ENCODE measurements around the gene RPIA. TPM values are rescaled to one million over a fixed set of nuclear protein-coding genes. Genes with fewer than 3 reads are reported as not detected.

The RPIA gene
- total and polyA plus RNA-seq, 2 of the 13 experiments (the other 11 are each of a cell fraction or from before 2014, with no cell fraction given): 13.3 to 23.9 TPM

DNA sequence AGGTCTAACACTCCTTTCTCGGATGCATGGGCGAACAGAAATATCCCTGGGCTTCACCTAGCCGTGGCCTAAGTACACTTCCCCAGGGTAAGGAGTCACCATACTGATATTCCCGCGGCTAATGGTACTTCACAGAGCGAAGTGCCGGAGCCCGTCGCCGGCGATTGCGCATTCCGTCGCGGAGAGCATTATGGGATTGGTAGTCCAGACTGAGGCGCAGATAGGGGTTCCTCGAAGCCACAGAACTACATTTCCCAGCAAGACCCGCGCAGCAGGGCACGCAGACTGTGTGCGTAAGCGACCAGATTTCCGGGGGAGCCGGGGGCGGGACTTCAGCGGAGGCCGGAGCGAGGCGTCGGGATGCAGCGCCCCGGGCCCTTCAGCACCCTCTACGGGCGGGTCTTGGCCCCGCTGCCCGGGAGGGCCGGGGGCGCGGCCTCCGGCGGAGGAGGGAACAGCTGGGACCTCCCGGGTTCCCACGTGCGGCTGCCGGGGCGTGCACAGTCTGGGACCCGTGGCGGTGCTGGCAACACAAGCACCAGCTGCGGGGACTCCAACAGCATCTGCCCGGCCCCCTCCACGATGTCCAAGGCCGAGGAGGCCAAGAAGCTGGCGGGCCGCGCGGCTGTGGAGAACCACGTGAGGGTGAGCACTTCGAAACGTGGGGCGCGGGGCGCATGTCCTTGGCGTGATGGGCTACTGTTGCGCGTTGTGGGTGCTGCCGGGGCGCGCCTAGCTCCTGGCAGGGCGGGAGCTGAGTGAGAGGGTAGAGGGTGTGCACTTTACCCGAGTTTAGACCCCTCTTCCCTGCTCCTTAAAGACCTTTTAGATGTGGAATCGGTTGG lies at the start of gene RPIA (continued):
- TF ChIP-seq, protein P1, sequence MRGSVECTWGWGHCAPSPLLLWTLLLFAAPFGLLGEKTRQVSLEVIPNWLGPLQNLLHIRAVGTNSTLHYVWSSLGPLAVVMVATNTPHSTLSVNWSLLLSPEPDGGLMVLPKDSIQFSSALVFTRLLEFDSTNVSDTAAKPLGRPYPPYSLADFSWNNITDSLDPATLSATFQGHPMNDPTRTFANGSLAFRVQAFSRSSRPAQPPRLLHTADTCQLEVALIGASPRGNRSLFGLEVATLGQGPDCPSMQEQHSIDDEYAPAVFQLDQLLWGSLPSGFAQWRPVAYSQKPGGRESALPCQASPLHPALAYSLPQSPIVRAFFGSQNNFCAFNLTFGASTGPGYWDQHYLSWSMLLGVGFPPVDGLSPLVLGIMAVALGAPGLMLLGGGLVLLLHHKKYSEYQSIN (CRISPR knock-in tag; IDR thresholded peaks at IDR 0.05; ENCODE audit: borderline replicate concordance): 0 out of 2 replicates have a peak, but pooled peaks have one; percentile 52
- TF ChIP-seq ZBTB8A (CRISPR knock-in tag; IDR thresholded peaks at IDR 0.05; ENCODE audit: borderline replicate concordance, low read depth): no peak
- TF ChIP-seq RBAK (CRISPR knock-in tag; IDR thresholded peaks at IDR 0.05): no peak; the same call in 1 of the 2 replicates
- peak; percentile 89 for TF ChIP-seq ZBTB7B (CRISPR knock-in tag; IDR thresholded peaks at IDR 0.05)
- peak; percentile 71 for TF ChIP-seq SALL1 (CRISPR knock-in tag; IDR thresholded peaks at IDR 0.05)
- peak; percentile 90 for TF ChIP-seq ZNF451 (CRISPR knock-in tag; IDR thresholded peaks at IDR 0.05)
- TF ChIP-seq NR2F1 (CRISPR knock-in tag; IDR thresholded peaks at IDR 0.05): no peak
- TF ChIP-seq KDM5A (IDR thresholded peaks at IDR 0.05; ENCODE audit: borderline replicate concordance, low read length): peak; percentile 82
- peak; percentile 44; the same call in 1 of the 2 replicates for TF ChIP-seq TBX3 (IDR thresholded peaks at IDR 0.05; ENCODE audit: borderline replicate concordance)
- no peak for TF ChIP-seq ZNF496 (CRISPR knock-in tag; IDR thresholded peaks at IDR 0.05; ENCODE audit: insufficient replicate concordance)
- TF ChIP-seq MYC (CRISPR knock-in tag; IDR thresholded peaks at IDR 0.05; ENCODE audit: borderline replicate concordance): peak; percentile 97
- no peak; the same call in 1 of the 2 replicates for TF ChIP-seq SSRP1 (CRISPR knock-in tag; IDR thresholded peaks at IDR 0.05)
- TF ChIP-seq ESRRA (CRISPR knock-in tag; IDR thresholded peaks at IDR 0.05; ENCODE audit: low read depth): peak; percentile 54; the same call in 1 of the 2 replicates
- no peak for TF ChIP-seq ZNF292 (CRISPR knock-in tag; IDR thresholded peaks at IDR 0.05; ENCODE audit: borderline replicate concordance, low read depth)
- peak; percentile 72 for TF ChIP-seq ZNF33B (CRISPR knock-in tag; IDR thresholded peaks at IDR 0.05)
- TF ChIP-seq SNAPC2 (CRISPR knock-in tag; IDR thresholded peaks at IDR 0.05): no peak
- TF ChIP-seq ZEB1 (IDR thresholded peaks at IDR 0.05; ENCODE audit: insufficient replicate concordance, low read depth): no peak
- TF ChIP-seq FIP1L1 (IDR thresholded peaks at IDR 0.05; ENCODE audit: borderline replicate concordance, insufficient read depth, low read depth, low read length): 0 out of 2 replicates have a peak, but pooled peaks have one; percentile 57
- TF ChIP-seq, protein P2, sequence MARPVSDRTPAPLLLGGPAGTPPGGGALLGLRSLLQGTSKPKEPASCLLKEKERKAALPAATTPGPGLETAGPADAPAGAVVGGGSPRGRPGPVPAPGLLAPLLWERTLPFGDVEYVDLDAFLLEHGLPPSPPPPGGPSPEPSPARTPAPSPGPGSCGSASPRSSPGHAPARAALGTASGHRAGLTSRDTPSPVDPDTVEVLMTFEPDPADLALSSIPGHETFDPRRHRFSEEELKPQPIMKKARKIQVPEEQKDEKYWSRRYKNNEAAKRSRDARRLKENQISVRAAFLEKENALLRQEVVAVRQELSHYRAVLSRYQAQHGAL (CRISPR knock-in tag; IDR thresholded peaks at IDR 0.05; ENCODE audit: not compliant biosample characterization): no peak
- TF ChIP-seq TGIF2 (CRISPR knock-in tag; IDR thresholded peaks at IDR 0.05): peak; percentile 85
- TF ChIP-seq ZNF143 (CRISPR knock-in tag; IDR thresholded peaks at IDR 0.05): peak; percentile 100
- no peak for TF ChIP-seq MBD4 (IDR thresholded peaks at IDR 0.05; ENCODE audit: borderline replicate concordance, low read length)
- TF ChIP-seq, protein P3, sequence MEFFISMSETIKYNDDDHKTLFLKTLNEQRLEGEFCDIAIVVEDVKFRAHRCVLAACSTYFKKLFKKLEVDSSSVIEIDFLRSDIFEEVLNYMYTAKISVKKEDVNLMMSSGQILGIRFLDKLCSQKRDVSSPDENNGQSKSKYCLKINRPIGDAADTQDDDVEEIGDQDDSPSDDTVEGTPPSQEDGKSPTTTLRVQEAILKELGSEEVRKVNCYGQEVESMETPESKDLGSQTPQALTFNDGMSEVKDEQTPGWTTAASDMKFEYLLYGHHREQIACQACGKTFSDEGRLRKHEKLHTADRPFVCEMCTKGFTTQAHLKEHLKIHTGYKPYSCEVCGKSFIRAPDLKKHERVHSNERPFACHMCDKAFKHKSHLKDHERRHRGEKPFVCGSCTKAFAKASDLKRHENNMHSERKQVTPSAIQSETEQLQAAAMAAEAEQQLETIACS (CRISPR knock-in tag; IDR thresholded peaks at IDR 0.05): 0 out of 2 replicates have a peak, but pooled peaks have one; percentile 18
- peak; percentile 88 for TF ChIP-seq RAD21 (CRISPR knock-in tag; IDR thresholded peaks at IDR 0.05)
- no peak for TF ChIP-seq AKAP8 (CRISPR knock-in tag; IDR thresholded peaks at IDR 0.05)
- no peak; the same call in none of the 2 replicates for TF ChIP-seq NKX3-1 (CRISPR knock-in tag; IDR thresholded peaks at IDR 0.05)

All from HepG2 (cell line).